Astrocyte (in vitro differentiated cells and primary cell): ENCODE measurements around the gene UBE2Z. TPM values are rescaled to one million over a fixed set of nuclear protein-coding genes. Genes with fewer than 3 reads are reported as not detected.
A peak's percentile ranks its signal among the peaks of the same experiment; 100 is the strongest.

Experiments used
- DNase-seq: peaks from one replicate; pipeline ENCODE4 v3.0.0-alpha.2; 2010; ENCODE audit warnings: low read depth
- FAIRE-seq: peaks from 2 replicates; lab custom pipeline; 2011; peaks lifted over from hg19 to GRCh38; lab: Jason Lieb, UNC
- H2AFZ ChIP-seq: 2 replicates; pipeline ENCODE4 v1.6.0; 2012; ENCODE audit warnings: low read depth, low read length, inconsistent platforms
- H3K27ac ChIP-seq: 2 replicates; pipeline ENCODE4 v1.5.1; 2011; ENCODE audit warnings: low read depth, low read length, inconsistent platforms
- H3K27me3 ChIP-seq: 2 replicates; pipeline ENCODE4 v1.6.0; 2011; ENCODE audit warnings: low read length, inconsistent platforms; ENCODE audit not compliant: insufficient read depth
- H3K36me3 ChIP-seq: 2 replicates; pipeline ENCODE4 v1.5.1; 2011; ENCODE audit warnings: low read length, inconsistent platforms; ENCODE audit not compliant: insufficient read depth
- H3K4me1 ChIP-seq: 2 replicates; pipeline ENCODE4 v1.5.1; 2011; ENCODE audit warnings: low read length, inconsistent platforms; ENCODE audit not compliant: insufficient read depth
- H3K4me2 ChIP-seq: 2 replicates; pipeline ENCODE4 v1.6.0; 2012; ENCODE audit warnings: low read length, inconsistent platforms
- H3K4me3 ChIP-seq: 2 replicates; pipeline ENCODE4 v1.5.1; 2011; ENCODE audit warnings: low read depth, mild to moderate bottlenecking, low read length, inconsistent platforms; ENCODE audit not compliant: insufficient read depth
- H3K79me2 ChIP-seq: 2 replicates; pipeline ENCODE4 v1.6.0; 2012; ENCODE audit warnings: mild to moderate bottlenecking, low read length, inconsistent platforms; ENCODE audit not compliant: insufficient read depth
- H3K9ac ChIP-seq: 2 replicates; pipeline ENCODE4 v1.6.0; 2012; ENCODE audit warnings: mild to moderate bottlenecking, low read length, inconsistent platforms
- H3K9me3 ChIP-seq: 2 replicates; pipeline ENCODE4 v1.5.1; 2012; ENCODE audit warnings: low read depth, mild to moderate bottlenecking, low read length, inconsistent platforms; ENCODE audit not compliant: insufficient read depth
- H4K20me1 ChIP-seq: 2 replicates; pipeline ENCODE4 v1.6.0; 2012; ENCODE audit warnings: low read length, inconsistent platforms; ENCODE audit not compliant: insufficient read depth
- H3K27ac Mint-ChIP-seq: one replicate; pipeline ENCODE4 v1.8.0; 2021; ENCODE audit warnings: mild to moderate bottlenecking, mixed read lengths; ENCODE audit not compliant: unreplicated experiment
- H3K27me3 Mint-ChIP-seq: one replicate; pipeline ENCODE4 v1.8.0; 2021; ENCODE audit warnings: low read depth, mixed read lengths; ENCODE audit not compliant: unreplicated experiment
- H3K36me3 Mint-ChIP-seq: one replicate; pipeline ENCODE4 v1.8.0; 2021; ENCODE audit warnings: low read depth, mixed read lengths; ENCODE audit not compliant: unreplicated experiment
- H3K4me1 Mint-ChIP-seq: one replicate; pipeline ENCODE4 v1.8.0; 2021; ENCODE audit warnings: low read depth, mixed read lengths; ENCODE audit not compliant: unreplicated experiment
- H3K4me3 Mint-ChIP-seq: one replicate; pipeline ENCODE4 v1.8.0; 2021; ENCODE audit warnings: mild to moderate bottlenecking, moderate library complexity, mixed read lengths; ENCODE audit not compliant: unreplicated experiment
- H3K9me3 Mint-ChIP-seq: one replicate; pipeline ENCODE4 v1.8.0; 2021; ENCODE audit warnings: mild to moderate bottlenecking, mixed read lengths; ENCODE audit not compliant: unreplicated experiment
- EZH2 ChIP-seq: IDR thresholded peaks from 2 replicates; pipeline ENCODE4 v1.6.1; 2012; ENCODE audit warnings: mild to moderate bottlenecking, low read length, inconsistent platforms; ENCODE audit not compliant: insufficient read depth
- total RNA-seq: library from RNA; stranded (reverse); gene quantifications from 2 replicates; pipeline ENCODE4 v1.2.1, GENCODE V29; 2021
- TF ChIP-seq, protein P1 (sequence below): IDR thresholded peaks from 2 replicates; pipeline ENCODE4 v1.5.1; 2011; ENCODE audit warnings: low read depth, mild to moderate bottlenecking, inconsistent platforms, low read length, moderate library complexity; ENCODE audit not compliant: insufficient read depth

UBE2Z gene
- total RNA-seq, 1 donor from 2014 or later = 103 TPM

DNA sequence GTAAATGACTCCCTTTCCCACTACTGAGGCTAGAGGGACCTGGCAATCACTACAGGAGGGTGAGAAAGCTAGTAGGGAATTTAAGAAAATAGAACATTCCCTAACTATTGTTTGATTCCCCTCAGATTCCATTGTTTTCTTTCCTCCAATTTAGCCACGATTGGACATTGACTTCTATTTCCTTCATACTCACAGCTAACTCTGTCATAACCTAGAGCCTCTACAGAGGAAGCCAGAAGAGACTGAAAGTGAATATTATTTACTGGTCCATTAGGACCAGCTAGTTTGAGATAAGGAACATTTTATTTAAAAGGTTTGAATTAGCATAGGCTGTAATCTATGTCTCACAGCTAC is 21.6 kb downstream of the UBE2Z start:
- Histone ChIP-seq H3K27me3 (no peaks in the 10 kb centered on the region), H3K9me3 (no peaks in the 10 kb centered on the region), H3K79me2 (peaks cover 18% of the 10 kb centered on the region), H3K4me2 (no peak overlapping the region), H4K20me1 (peaks cover 69% of the 10 kb centered on the region), H3K36me3 (peaks cover 76% of the 10 kb centered on the region), H3K4me1 (no peaks in the 10 kb centered on the region), H3K4me3 (no peak overlapping the region), H3K9ac (no peak overlapping the region), H2AFZ (no peak overlapping the region), H3K27ac (no peak overlapping the region)
- Mint-ChIP-seq H3K9me3 (no peaks in the 10 kb centered on the region), H3K4me1 (peaks cover 3% of the 10 kb centered on the region), H3K4me3 (no peak overlapping the region), H3K27me3 (no peaks in the 10 kb centered on the region), H3K36me3 (peaks cover 18% of the 10 kb centered on the region), H3K27ac (peak overlapping the region; percentile 41)
- FAIRE-seq = no peak
- no peak for DNase-seq
- TF ChIP-seq EZH2 = no peak
- TF ChIP-seq, protein P1, sequence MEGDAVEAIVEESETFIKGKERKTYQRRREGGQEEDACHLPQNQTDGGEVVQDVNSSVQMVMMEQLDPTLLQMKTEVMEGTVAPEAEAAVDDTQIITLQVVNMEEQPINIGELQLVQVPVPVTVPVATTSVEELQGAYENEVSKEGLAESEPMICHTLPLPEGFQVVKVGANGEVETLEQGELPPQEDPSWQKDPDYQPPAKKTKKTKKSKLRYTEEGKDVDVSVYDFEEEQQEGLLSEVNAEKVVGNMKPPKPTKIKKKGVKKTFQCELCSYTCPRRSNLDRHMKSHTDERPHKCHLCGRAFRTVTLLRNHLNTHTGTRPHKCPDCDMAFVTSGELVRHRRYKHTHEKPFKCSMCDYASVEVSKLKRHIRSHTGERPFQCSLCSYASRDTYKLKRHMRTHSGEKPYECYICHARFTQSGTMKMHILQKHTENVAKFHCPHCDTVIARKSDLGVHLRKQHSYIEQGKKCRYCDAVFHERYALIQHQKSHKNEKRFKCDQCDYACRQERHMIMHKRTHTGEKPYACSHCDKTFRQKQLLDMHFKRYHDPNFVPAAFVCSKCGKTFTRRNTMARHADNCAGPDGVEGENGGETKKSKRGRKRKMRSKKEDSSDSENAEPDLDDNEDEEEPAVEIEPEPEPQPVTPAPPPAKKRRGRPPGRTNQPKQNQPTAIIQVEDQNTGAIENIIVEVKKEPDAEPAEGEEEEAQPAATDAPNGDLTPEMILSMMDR = no peak

- peaks cover 18% of the 10 kb centered on the region for H3K79me2 ChIP-seq
- H4K20me1 ChIP-seq = peaks cover 62% of the 10 kb centered on the region
- Mint-ChIP-seq H3K27me3 (no peaks in the 10 kb centered on the region), H3K36me3 (peaks cover 19% of the 10 kb centered on the region), H3K27ac (no peak overlapping the region), H3K4me3 (no peak overlapping the region), H3K4me1 (peaks cover 3% of the 10 kb centered on the region), H3K9me3 (no peaks in the 10 kb centered on the region)
- no peak overlapping the region for H3K27ac ChIP-seq
- H3K4me1 ChIP-seq = no peaks in the 10 kb centered on the region
- H2AFZ ChIP-seq = no peak overlapping the region
- TF ChIP-seq, protein P1 = no peak
- no peak for TF ChIP-seq EZH2
- peaks cover 73% of the 10 kb centered on the region for H3K36me3 ChIP-seq
- no peak overlapping the region for H3K4me2 ChIP-seq
- FAIRE-seq (no peak), DNase-seq (no peak)
- no peak overlapping the region for H3K4me3 ChIP-seq
- H3K9me3 ChIP-seq = no peaks in the 10 kb centered on the region
- no peaks in the 10 kb centered on the region for H3K27me3 ChIP-seq
- H3K9ac ChIP-seq = no peak overlapping the region
These were observed 22.2 kb downstream of the UBE2Z start for GRCh38 chr17:48930435-48930873.

DNA sequence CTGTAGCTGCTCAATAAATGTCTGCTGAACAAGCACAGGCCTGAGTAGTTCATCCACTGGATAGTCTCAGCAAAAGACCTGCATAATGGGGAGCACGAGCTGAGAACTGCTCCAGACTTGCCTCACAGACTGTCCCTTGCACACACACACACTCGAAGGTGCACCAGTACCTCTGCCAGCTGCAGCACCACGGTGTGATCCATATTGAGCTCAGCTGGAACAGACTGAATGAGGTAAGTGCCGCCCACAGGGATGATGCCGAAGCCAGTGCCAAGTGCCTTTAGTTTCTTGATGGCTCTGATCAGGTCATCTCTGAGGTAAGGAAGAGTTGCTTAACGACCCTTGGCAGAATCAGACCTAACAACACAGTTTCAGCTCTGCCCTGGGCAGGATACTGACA is 24.8 kb downstream of the UBE2Z start:
- Histone ChIP-seq H2AFZ (no peak overlapping the region), H3K4me1 (no peaks in the 10 kb centered on the region), H3K79me2 (peaks cover 7% of the 10 kb centered on the region), H3K4me3 (no peak overlapping the region), H3K9ac (no peak overlapping the region), H3K4me2 (no peak overlapping the region), H3K27ac (no peak overlapping the region), H4K20me1 (peaks cover 38% of the 10 kb centered on the region), H3K9me3 (no peaks in the 10 kb centered on the region), H3K36me3 (peaks cover 68% of the 10 kb centered on the region), H3K27me3 (no peaks in the 10 kb centered on the region)
- H3K27me3 Mint-ChIP-seq = no peaks in the 10 kb centered on the region
- no peak for FAIRE-seq
- no peak overlapping the region for H3K27ac Mint-ChIP-seq
- H3K4me3 Mint-ChIP-seq = no peak overlapping the region
- peaks cover 1% of the 10 kb centered on the region for H3K4me1 Mint-ChIP-seq
- TF ChIP-seq, protein P1 = no peak
- TF ChIP-seq EZH2 = no peak
- no peak for DNase-seq
- peaks cover 22% of the 10 kb centered on the region for H3K36me3 Mint-ChIP-seq
- H3K9me3 Mint-ChIP-seq = no peaks in the 10 kb centered on the region
